PC-3 (cell line): ENCODE results near the gene ATXN7L3. TPM values are rescaled to one million over a fixed set of nuclear protein-coding genes. Genes with fewer than 3 reads are reported as not detected.
A peak's percentile ranks its signal among the peaks of the same experiment; 100 is the strongest.

Source experiments
- ATAC-seq: fragments of 200-7000 bp; cut with Tn5 transposase; 2 replicates; pipeline ENCODE4 v1.9.1; 2020; ENCODE audit warnings: mild to moderate bottlenecking, moderate library complexity
- BruUV-seq: library from RNA; stranded (reverse); fragments of 400-500 nt; replicated peaks from 2 replicates; lab custom pipeline; 2021; lab: Mats Ljungman, UMichigan
- CTCF ChIA-PET: fragments of 300-600 bp; sonication (Branson Sonifier 250); formaldehyde crosslinking; loops from one replicate; lab custom pipeline; 2022; ENCODE audit warnings: antibody characterized with exemption; lab: Charles Lee
- POLR2A ChIA-PET: fragments of 300-600 bp; sonication (Branson Sonifier 250); formaldehyde crosslinking; loops from one replicate; lab custom pipeline; 2022; ENCODE audit warnings: antibody characterized with exemption; ENCODE audit not compliant: unreplicated experiment; lab: Charles Lee
- DNase-seq: peaks from one replicate; pipeline ENCODE4 v3.0.0-alpha.2; 2015
- H2AFZ ChIP-seq: fragments of 300-600 bp; sonication (generic); 2 replicates; pipeline ENCODE4 v1.6.0; 2016; ENCODE audit warnings: antibody characterized with exemption, low read length
- H3F3A ChIP-seq: fragments of 300-600 bp; sonication (generic); one replicate; pipeline ENCODE4 v1.6.0; 2017; ENCODE audit warnings: antibody characterized with exemption, low read length, control low read depth, mild to moderate bottlenecking; ENCODE audit not compliant: unreplicated experiment
- H3K27ac ChIP-seq: fragments of 300-600 bp; sonication (generic); 2 replicates; pipeline ENCODE4 v1.5.1; 2016; ENCODE audit warnings: mild to moderate bottlenecking, low read length
- H3K27me3 ChIP-seq: fragments of 300-600 bp; sonication (generic); 2 replicates; pipeline ENCODE4 v1.6.1; 2016; ENCODE audit warnings: low read length, mixed read lengths
- H3K36me3 ChIP-seq: fragments of 300-600 bp; sonication (generic); 2 replicates; pipeline ENCODE4 v1.6.1; 2016; ENCODE audit warnings: low read depth, mixed run types, low read length, mixed read lengths
- H3K4me1 ChIP-seq: fragments of 300-600 bp; sonication (generic); 2 replicates; pipeline ENCODE4 v1.5.1; 2016; ENCODE audit warnings: low read length; ENCODE audit not compliant: insufficient read depth
- H3K4me2 ChIP-seq: fragments of 300-600 bp; sonication (generic); 2 replicates; pipeline ENCODE4 v1.6.0; 2016; ENCODE audit warnings: low read length
- H3K4me3 ChIP-seq: fragments of 300-600 bp; sonication (generic); 2 replicates; pipeline ENCODE4 v1.5.1; 2016; ENCODE audit warnings: mild to moderate bottlenecking, low read length, mixed read lengths
- H3K79me2 ChIP-seq: fragments of 300-600 bp; sonication (generic); 2 replicates; pipeline ENCODE4 v1.6.1; 2017; ENCODE audit warnings: low read length, mixed read lengths
- H3K9ac ChIP-seq: fragments of 300-600 bp; sonication (generic); 2 replicates; pipeline ENCODE4 v1.6.0; 2016; ENCODE audit warnings: mild to moderate bottlenecking, low read length
- H3K9me2 ChIP-seq: fragments of 300-600 bp; sonication (generic); replicated peaks from 2 replicates; pipeline ENCODE4 v1.6.1; 2016; ENCODE audit warnings: mixed run types, low read length, mixed read lengths
- H3K9me3 ChIP-seq: fragments of 300-600 bp; sonication (generic); 2 replicates; pipeline ENCODE4 v1.6.1; 2016; ENCODE audit warnings: low read length, mixed read lengths
- H4K20me1 ChIP-seq: fragments of 300-600 bp; sonication (generic); 2 replicates; pipeline ENCODE4 v1.6.1; 2016; ENCODE audit warnings: low read length, mixed read lengths
- EZH2 ChIP-seq: fragments of 300-600 bp; sonication (generic); IDR thresholded peaks from one replicate; pipeline ENCODE4 v1.6.1; 2017; ENCODE audit warnings: antibody characterized with exemption, mild to moderate bottlenecking, low read length; ENCODE audit not compliant: unreplicated experiment
- EZH2phosphoT487 ChIP-seq: fragments of 300-600 bp; sonication (generic); IDR thresholded peaks from 2 replicates; pipeline ENCODE4 v1.6.1; 2018; ENCODE audit warnings: mild to moderate bottlenecking, antibody characterized with exemption, low read length, borderline replicate concordance
- intact Hi-C: fragments of 100-400 bp; cut with micrococcal nuclease; formaldehyde crosslinking; loops from 2 replicates; pipeline ENCODE4 v1.9.0; 2023
- total RNA-seq: library from RNA; depleted of rRNA; stranded (reverse); fragments of >200 nt; gene quantifications from 2 replicates; pipeline ENCODE4 v1.2.3, GENCODE V29; 2014
- TF ChIP-seq, protein P1 (sequence below): fragments of 300-600 bp; sonication (generic); conservative IDR thresholded peaks from 2 replicates; pipeline ENCODE4 v1.5.1; 2017; ENCODE audit warnings: antibody characterized with exemption, low read depth, mild to moderate bottlenecking, low read length

Gene ATXN7L3
- total RNA-seq, 1 experiment from 2014 or later, result 73.9 TPM

- intact Hi-C loops, result loop anchor here (1.0 kb wide), 1 partner anchor 82 kb away; no protein-coding TSS in a partner anchor
- Histone ChIP-seq H3K9me2 (no peaks in the 10 kb centered on the region), H3K27ac (peak overlapping the region; percentile 87), H3K36me3 (peaks cover 19% of the 10 kb centered on the region), H3K27me3 (no peaks in the 10 kb centered on the region), H3K79me2 (peaks cover 61% of the 10 kb centered on the region), H3K4me3 (peak overlapping the region; percentile 95), H3K9me3 (no peaks in the 10 kb centered on the region), H3F3A (peaks cover 10% of the 10 kb centered on the region), H3K9ac (peak overlapping the region; percentile 97), H3K4me2 (peak overlapping the region; percentile 94), H4K20me1 (no peaks in the 10 kb centered on the region), H2AFZ (peak overlapping the region; percentile 46), H3K4me1 (peaks cover 45% of the 10 kb centered on the region)
- POLR2A ChIA-PET, result interaction anchor here (0.5 to 0.6 kb wide), 3 partner anchors 14 to 125 kb away, joined by 3 to 10 read pairs (median 7); partner anchors contain the start of gene GRN
- CTCF ChIA-PET, result interaction anchor here (0.5 to 1.8 kb wide), 5 partner anchors 72 to 125 kb away, joined by 3 to 7 read pairs (median 4); no protein-coding TSS in a partner anchor
- peak; percentile 5 for ATAC-seq
- TF ChIP-seq EZH2 (no peak), EZH2phosphoT487 (no peak)
- TF ChIP-seq, protein P1, sequence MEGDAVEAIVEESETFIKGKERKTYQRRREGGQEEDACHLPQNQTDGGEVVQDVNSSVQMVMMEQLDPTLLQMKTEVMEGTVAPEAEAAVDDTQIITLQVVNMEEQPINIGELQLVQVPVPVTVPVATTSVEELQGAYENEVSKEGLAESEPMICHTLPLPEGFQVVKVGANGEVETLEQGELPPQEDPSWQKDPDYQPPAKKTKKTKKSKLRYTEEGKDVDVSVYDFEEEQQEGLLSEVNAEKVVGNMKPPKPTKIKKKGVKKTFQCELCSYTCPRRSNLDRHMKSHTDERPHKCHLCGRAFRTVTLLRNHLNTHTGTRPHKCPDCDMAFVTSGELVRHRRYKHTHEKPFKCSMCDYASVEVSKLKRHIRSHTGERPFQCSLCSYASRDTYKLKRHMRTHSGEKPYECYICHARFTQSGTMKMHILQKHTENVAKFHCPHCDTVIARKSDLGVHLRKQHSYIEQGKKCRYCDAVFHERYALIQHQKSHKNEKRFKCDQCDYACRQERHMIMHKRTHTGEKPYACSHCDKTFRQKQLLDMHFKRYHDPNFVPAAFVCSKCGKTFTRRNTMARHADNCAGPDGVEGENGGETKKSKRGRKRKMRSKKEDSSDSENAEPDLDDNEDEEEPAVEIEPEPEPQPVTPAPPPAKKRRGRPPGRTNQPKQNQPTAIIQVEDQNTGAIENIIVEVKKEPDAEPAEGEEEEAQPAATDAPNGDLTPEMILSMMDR, result no peak
- DNase-seq, result peak; percentile 48
- BruUV-seq, result no TSS peak
These were observed 20.8 kb upstream of the ATXN7L3 start for GRCh38 chr17:44220213-44221083.

DNA sequence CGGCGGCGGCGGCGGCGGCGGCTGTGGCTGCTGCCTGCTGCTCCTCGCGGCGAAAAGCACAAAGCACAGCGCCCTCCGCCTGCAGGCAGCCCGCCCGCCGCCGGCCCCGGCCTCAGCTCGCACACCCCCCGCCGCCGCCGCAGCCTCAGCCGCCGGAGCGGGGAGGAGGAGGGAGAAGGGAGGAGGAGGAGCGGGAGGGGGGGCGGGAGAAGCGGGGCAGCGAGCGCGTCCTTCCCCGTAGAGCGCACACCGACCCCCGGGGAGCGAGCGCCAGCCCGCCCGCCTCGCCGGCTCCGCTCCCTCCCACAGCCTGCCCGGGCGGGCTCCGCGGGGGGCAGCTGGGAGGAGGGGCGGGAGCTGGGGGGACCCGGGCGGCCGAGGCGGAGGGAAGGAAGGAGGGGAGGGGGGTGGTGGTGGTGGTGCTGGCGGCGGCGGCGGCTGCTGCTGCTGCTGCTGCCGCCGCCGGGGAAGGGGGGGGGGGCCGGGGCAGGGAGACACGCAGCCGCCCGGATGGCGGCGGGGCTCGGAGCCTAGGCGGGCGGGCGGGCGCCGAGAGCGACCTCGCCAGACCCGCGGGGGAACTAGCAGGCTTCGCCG lies 20.0 kb upstream of the ATXN7L3 start, which contains the start of gene UBTF:
UBTF (minus strand) TSS at position 60 of the 597 bp plus-strand sequence. CDS start 1,446 bp downstream, outside the sequence.
- H3F3A ChIP-seq, result peaks cover 10% of the 10 kb centered on the region
- H4K20me1 ChIP-seq, result no peaks in the 10 kb centered on the region
- ChIA-PET POLR2A (interaction anchor here (0.6 kb wide), 2 partner anchors 14 to 97 kb away, joined by 3 to 10 read pairs; no protein-coding TSS in a partner anchor), CTCF (interaction anchor here (0.5 to 1.0 kb wide), 5 partner anchors 73 to 125 kb away, joined by 3 to 7 read pairs (median 4); no protein-coding TSS in a partner anchor)
- TF ChIP-seq EZH2 (no peak), EZH2phosphoT487 (no peak)
- TF ChIP-seq, protein P1, result no peak
- H3K4me3 ChIP-seq, result peak within 1 kb of the TSS; percentile 95
- H3K9ac ChIP-seq, result peak within 1 kb of the TSS; percentile 97
- peaks cover 62% of the 10 kb centered on the region for H3K79me2 ChIP-seq
- H3K27me3 ChIP-seq, result no peaks in the 10 kb centered on the region
- peaks cover 42% of the 10 kb centered on the region for H3K4me1 ChIP-seq
- ATAC-seq (peak; percentile 2), DNase-seq (peak; percentile 59)
- peaks cover 26% of the 10 kb centered on the region for H3K36me3 ChIP-seq
- no peaks in the 10 kb centered on the region for H3K9me2 ChIP-seq
- no TSS peak for BruUV-seq
- H2AFZ ChIP-seq, result peak within 1 kb of the TSS; percentile 46
- intact Hi-C loops, result no loop called here
- H3K9me3 ChIP-seq, result no peaks in the 10 kb centered on the region
- peak within 1 kb of the TSS; percentile 72 for H3K27ac ChIP-seq
- peak within 1 kb of the TSS; percentile 94 for H3K4me2 ChIP-seq
